Activated CD4-positive, alpha-beta T cell treated with anti-CD3 and anti-CD28 coated beads for 4 hours (primary cell): Measurements from ENCODE around the gene LIN7C.

Experiments used
- DNase-seq, 2 donors: peaks; one replicate each; pipeline ENCODE4 v3.0.0-alpha.2; 2020

LIN7C gene

DNA sequence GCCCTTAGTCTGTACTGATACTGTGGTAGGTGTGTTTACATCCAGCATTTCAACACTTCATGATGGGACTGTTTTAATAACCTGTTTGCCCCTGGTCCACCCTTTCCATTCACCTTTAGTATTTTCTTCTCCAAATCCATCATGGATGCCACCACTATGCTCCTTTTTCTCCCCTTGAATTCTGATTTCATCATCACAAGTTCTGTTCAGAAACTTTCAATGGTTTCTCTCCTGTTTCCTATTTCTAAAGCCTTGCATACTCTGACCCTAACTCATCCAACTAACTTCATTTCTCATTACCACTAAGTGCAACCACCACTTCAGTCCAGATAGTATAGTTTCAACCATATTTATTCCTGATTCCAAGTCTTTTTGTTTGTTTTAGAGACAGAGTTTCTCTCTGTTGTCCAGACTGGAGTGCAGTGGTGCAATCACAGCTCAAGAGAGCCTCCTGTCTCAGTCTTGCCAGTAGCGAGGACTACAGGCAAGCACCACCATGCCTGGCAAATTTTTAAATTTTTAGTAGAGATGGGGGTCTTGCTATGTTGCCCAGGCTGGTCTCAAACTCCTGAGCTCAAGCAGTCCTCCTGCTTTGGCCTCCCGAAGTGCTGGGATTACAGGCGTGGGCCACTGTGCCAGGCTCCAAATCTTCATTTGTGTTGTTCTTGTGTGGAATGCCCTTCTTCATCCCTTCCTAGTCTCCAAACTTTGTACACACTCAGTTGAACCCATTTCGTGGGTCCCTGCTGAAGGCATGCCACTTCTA, 1.2 kb upstream of the LIN7C start:
- no peak for DNase-seq

DNA sequence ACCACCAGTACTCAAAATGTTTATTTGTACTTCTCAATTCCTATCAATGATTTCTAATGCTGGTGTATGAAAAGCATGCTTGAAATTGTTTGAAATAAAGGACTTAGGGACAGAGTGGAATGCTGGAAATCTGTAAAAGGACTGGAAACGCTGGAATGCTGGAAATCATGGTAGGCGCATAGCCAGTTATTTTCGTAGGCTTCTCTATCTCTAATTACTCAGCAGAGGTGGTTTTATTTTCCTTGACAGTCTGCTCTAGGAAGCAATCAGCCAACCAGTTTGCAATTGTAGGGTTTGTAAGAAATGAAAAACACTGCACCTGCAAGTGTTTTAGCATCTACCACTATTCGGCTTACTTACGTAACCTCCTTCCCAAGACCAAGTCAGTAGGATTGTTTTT, 788 bp downstream of the LIN7C start:
- DNase-seq: no peak

DNA sequence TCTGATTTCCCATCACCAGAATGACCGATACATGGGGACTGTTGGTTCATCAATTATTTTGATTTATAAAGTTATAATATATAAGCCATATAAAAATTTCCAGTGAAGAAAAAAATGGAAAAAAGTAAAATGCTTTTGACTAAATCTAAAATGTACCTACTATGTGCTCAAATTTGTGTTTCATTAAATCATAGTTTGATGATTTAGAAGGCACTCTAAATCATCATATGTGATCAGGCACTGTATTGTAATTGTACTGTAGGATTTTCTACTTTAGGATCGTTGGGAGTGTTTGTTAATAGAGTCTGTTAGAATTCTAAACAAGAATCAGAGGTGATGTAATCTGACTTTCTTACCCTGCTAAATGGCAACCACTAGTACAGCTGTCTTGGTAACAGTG, 2.4 kb downstream of the LIN7C start:
- no peak for DNase-seq

DNA sequence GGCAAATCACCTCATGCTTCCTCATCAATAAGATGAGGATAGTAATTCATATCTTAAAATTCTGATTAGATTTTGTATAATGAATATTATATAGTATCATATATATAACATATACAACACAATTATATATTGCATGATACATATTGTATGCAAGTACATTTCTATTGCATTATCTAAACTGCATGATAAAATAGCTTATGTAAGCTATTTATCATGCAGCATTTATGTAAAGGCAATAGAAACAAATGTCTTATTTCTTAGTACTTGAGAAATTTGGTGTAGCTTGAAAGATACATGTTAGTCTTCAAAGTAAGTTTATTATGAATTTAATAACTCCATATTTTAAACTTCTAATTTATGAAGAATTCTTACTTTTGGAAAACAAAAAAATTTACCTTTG, 5.5 kb downstream of the LIN7C start:
- DNase-seq: no peak

DNA sequence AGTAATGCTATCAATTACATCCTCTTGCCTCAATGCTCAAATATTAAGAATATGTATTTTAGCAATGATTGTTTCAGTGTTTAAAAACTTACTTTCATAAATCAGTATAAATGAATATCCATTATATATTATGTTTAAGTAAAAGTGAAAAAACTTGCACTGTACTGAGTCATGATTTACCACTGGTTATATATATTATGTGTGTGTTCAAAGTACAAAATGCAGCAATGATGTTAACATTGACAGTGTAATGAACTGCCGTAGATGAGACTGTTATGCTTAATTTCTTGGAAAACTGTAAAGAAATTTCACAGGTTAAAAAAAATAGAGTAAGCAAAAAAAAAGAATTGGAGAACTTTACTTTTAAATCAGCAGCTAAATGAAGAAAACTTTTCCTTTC, 8.7 kb downstream of the LIN7C start:
- no peak for DNase-seq

DNA sequence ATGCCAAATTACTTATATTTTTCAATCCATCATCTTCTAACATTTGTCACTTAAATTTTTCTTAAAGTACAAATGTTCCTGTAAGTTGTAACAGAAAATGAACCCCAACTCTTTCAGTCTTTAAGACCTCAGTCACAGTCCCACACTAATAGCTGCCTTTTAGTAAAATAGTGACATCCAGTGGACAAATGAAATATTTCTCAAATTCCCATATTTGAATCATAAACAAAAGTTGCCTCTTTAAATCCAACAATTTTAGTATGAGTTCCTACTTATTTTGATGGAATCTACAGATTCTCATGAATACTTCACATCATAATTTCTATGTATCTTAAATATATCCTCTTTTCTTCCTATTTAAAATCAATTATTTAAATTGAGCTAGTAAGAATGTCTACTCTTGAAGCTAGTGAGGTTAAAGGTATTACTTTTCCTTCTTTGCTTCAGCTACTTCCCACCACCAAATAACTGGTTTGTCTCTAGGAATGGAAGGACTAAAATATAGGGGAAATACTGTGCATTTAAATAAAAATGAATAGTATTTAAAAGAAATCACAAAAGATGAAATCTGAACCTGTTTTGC, 9.2 kb downstream of the LIN7C start:
- no peak for DNase-seq

DNA sequence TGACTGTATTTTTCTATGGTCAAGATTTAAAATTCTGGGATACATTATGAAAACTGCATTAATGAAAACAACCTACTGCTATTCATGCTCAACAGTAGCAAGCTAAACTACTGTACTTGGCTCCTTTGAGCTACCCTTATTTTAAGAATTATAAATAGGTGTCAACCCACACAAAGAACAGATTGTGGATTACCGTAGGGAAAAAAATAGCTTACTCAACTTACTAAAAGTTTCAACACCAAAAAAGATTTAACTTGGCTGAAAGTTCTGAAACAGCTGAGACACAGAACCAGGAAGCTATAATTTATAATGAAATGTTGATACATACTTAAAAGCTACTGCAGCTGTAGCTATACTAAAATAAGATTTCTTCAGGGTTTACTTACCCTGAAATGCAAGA, 10.1 kb downstream of the LIN7C start:
- no peak for DNase-seq

DNA sequence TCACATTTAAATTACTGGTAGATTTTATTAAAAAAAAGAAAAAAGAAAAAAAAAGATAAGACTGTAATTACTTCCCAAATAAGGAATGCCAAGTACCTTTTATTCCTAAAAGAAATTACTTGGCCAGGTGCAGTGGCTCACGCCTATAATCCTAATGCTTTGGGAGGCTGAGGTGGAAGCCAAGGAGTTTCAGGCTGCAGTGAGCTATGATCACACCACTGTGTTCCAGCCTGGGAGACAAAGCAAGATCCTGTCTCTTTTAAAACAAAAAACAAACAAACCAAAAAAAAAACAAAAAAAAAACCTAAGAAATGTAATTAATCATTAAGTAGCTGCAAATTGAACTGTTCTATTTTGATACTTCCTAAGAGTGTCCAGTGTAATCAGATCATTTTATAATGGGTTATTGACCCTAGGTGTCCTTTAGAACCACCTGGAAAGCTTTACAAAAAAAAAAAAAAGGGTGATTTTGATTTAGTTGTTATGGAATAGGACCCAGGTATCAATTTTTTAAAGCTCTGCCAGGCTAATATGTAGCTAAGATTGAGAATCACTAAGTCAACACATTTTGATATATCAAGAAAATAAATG, 10.8 kb downstream of the LIN7C start:
- DNase-seq: no peak

DNA sequence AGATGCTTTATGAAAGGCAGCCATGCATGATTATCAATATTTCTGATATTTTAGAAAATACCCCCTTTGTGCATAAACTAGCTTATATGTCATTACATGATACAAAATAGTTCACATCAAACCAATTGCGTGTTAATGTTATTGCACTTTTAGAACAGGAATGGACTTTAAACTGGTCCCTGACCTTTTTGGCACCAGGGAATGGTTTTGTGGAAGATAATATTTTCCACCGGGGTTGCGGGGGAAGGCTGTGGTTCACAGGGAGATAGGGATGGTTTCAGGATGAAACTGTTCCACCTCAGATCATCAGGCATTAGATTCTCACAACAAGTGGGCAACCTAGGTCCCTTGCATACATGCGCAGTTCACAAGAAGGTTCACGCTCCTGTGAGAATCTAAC, 17.5 kb downstream of the LIN7C start:
- no peak for DNase-seq

DNA sequence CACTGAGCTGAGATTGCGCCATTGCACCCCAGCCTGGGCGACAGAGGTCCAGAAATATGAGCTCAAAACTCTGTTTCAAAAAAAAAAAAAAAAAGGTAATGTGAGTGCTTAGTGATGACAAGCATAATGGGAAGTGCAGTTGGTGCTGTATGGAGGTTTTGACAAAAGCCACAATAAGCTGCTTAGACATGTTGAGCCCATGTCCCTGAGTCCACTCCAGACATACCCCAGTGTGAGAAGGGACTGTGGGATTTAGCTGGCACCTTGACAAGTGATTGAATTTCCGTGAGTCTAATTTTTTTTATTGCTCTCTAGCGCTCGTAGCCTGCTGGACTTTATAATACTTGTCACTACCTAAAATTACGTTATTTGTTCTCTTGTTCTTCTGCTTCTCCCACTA, 18.9 kb downstream of the LIN7C start:
- no peak for DNase-seq

DNA sequence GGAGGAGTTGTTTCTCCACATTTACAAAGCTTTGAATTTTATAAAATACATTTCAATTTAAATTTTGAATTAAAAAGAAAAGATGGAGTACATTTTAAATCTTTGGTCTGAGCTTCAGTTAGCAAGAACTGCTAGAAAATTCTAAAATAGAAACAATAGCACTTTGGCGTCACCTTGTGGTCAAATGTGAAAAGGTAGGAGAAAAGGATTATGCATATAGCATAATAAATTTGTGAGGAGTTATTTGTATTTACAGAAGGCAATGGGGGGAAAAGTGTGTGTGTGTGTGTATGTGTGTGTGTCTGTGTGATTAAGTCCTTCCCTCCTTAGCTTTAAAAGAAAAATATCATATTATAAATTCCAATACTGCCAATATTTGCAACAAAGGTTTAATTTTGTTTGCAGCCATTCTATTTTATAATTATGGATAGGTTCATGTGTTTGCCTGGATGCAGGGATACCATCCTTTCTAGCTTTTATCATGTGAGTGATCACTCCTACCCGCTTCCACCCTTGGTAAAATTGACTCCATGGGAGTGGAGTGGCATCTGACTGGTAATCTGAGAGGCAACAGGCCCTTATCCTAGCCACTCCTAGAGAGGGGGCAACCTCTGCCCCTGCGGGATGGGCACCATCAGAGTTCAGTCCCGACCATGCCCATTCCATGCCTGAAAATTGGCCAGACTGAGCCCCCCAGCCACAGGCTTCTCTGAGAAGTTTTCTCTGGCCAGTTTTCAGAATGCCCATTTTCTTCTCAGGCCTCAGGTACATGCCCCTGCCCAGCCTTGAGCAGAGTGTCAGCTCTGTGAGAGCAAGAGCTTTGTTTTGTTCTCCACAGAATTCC, 20.4 kb downstream of the LIN7C start:
- DNase-seq: peak; percentile 14 to 49

DNA sequence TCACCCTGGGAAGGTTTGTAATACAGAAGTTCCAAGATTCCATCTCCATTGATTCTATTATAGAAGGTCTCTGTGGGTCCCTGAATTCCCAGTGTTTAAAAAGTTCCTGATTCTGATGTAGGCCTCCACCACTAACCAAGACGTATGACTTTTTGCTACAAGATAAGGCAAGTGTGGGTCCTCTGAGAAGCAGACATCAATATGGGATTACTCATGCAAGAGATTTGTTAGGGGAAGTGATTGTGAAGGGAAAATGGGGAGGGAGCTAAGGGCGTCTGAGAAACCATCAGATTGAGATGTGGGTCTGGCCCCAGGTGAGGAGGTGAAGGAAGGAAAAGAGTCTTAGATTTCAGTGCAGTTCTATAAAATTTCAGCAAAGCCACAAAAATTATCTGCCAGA, 23.8 kb downstream of the LIN7C start:
- no peak for DNase-seq

DNA sequence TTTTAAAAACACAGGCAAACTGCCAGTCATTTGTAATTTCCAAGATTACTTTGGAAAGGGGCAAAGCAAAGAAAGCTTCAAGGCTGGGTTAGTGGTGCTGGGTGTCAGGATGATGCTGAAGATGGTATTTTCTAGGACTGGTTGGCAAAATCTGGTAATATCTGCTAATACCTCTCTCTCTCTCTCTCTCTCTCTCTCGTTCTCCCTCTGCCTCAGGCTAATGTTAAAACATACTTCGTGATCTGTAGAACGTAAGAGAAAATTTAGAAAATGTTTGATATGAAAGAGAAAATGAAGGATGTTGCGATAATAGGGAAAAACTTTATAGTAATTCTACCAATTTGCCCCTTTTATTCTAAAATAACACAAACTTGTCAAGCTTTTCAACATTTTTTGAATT, 24.6 kb downstream of the LIN7C start:
- no peak for DNase-seq

DNA sequence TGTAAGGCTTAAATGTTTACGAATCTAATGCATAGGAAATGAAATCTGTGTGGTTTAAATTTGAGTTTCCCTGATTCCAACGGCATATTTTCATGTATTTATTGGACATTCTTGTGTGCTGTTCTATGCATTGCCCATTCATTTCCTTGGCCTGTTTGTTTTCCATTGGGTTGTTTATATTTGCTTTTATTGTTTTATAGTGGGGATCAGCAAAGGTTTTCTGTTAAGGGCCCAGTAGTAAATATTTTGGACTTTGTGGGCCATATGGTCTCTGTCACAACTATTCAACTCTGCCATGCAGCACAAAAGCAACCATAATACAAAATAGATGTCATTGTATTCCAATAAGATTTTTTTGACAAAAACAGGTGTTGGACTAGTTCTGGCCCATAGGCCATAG, 28.7 kb downstream of the LIN7C start:
- no peak for DNase-seq

DNA sequence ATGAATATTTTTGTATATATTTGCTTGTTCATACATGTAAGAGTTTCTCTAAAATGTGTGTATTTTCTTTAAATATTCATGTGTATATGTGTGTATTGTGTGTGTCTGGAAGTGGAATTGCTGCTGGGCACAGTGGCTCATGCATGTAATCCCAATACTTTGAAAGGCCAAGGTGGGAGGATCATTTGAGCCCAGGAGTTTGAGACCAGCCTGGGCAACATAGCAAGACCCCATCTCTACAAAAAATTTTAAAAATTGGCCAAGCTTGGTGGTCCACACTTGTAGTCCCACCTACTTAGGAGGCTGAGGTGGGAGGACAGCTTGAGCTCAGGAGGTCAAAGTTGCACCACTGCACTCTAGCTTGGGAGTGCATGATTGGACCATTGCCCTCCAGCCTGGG, 29.3 kb downstream of the LIN7C start:
- DNase-seq: no peak

DNA sequence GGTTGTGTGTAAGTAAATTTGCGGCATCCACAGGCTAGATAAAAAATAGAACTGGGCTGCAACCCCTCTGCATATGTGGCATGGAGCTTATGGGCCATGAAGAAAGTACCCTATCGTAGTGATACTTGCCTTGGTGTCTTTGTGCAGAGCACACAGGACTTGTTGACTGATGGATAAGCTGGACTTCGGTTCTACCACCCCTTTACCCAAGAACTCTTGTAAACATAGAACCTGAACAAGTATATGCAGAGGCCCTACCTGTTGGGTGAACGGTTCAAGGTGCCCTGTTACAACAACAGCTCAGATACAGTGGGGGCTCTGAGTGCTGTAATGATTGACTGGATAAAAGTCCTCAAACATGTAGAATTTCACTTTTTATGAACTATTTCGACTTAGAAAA, 30.9 kb downstream of the LIN7C start:
- DNase-seq: no peak

DNA sequence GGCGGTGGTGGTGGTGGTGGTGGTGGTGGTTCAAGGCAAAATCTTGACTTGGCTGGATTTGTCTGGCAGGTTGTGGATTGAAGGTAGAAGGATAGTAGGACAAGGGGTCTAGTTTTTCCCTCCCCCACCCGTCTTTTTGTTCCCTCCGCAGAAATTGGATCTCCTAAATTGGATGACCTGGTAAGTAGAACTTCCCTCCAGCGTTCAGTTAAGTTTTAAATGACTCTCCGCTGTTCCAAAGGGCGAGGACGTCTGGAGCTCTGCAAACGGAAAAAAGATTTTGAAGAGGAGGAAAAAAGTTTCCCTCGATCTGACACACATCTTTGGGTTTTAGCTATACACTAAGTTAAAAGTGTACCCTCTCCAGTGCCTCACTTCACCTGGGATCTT, 33.6 kb downstream of the LIN7C start:
- DNase-seq: no peak

DNA sequence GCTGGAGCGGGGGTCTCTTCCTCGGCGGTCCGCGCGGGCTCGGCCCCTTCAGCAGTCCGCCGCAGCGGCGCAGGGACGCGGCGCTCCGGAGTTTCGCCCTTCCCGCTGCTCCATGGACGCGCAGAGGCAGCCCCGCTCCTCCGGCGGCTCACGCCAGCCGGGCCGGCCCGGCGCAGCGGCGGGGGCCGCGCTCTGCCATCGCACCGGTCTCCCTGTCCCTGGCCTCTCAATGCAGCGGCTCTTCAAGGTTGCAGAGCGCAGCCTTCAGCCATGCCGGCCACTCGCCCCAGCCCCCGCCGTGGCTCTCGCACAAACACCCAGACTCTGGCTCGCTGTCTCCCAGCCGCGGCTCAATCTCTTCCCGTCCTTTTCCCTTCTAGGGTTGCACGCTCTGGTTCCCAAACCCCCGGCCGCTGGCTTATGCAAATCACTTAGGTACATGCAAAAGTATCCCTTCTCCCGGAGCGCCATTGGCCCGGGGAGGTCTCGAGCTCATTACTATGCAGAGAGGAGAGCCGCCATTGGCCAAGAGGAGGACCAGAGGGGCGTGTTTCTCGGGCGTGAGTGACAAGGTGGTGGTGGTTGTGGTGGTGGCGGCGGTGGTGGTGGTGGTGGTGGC, 34.1 kb downstream of the LIN7C start, which contains the start of gene LGR4:
LGR4 (minus strand) TSS at position 393 of the 619 bp plus-strand sequence. CDS start 488 bp downstream, outside the sequence.
- DNase-seq: peak; percentile 65 to 67

DNA sequence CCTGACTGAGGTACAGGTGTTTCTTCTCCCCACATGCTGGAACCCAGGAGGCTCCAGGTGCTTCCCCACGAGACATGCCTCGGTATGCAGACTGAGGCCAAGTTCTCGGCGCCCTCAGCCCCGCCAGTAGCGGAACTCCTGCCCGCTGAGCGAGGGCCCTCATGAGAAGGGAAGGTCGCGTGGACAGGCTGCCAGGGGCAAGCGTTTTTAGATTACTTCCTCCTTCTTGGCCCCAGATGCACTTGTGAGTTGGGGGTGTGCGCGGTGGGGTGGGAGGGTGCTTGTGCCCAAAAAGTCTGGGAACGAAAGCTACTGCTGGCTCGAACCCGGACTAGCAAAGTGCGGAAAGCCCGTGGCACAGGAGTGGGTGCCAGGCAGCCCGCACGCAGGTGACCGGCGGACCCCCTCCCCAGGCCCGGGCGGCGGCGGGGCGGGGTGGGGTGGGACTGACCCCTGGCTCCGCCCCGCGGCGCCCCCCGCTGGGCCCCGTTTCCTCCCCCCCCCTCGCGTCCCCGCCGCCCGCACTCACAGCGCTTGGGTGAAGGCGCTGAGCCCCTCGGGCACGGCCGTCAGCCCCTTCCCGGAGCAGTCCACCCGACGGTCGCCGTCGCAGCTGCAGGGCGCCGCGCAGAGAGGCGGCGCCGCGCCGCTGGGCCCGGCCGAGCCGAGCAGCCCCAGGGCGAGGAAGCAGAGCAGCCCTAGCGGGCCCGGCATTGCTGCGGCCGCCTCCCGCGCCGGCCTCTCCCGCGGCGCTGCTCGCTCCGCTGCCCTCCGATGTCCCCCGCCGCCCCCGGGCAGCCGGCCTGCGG, 34.8 kb downstream of the LIN7C start:
- peak in 1 of 2 donors; percentile 5 for DNase-seq

DNA sequence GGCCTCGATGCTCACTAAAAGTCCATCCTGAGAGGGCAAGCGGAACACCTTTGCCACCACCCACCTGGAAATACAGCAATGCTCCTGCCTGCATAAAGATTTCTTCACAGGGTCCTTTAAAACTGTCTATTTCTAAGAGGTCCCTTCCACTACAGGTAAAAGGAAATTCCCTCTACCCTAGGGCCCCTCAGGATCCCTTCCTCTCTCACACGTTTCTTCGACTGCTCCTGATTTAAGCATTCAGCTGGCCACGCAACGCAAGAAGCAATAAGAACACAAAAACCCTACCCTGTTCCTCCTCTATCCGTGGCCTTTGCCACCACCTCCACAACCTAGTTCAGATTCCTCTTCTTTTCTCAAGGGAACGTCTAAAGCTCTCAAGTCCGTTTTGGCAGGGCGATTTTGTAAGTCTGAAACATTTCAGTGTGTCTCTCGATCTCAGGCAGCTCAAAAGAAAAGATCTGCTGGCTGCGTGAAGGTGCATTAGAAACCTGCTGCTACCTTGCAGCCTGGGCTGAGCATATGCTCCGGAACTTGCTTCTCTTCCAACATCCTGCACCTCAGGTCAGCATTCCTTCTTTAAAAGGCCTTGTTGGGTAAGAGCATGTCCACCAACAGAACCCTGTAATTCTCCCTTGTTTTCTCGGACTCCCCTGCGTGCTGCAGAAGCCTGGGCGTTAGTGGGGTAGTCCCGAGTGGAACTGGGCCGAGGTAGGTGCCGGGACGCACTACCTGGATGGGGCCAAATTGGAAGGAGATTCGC, 35.6 kb downstream of the LIN7C start:
- peak in 1 of 2 donors; percentile 0 for DNase-seq

DNA sequence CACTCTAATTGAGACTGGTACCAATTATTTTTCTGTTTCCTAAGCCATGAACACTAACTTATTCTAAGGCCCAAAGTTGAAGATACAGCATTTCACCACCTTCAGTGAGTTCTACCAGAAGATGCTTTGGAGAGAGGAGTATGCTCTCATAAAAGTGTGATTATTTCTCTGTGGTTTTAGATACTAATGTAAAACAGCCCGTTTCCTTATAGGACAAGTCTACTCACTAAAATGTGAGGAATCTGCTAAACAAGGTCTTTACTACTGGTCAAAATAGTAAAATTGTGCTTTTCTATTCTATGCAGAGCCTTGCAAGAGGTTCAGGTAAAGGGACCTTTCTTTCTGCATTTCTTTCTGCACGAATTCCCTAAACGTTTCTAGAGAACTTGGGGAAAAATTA, 36.4 kb downstream of the LIN7C start:
- DNase-seq: no peak
